Stimulated activated naive CD4-positive, alpha-beta T cell (primary cell): ENCODE measurements around the gene PRKCZ.

Experiments
- DNase-seq, 6 experiments: peaks; one replicate each; lab custom pipeline; 2025; lab: John Stamatoyannopoulos, UW

PRKCZ gene

GRCh38 chr1:2229911-2230731 is 179.9 kb downstream of the PRKCZ start:
- DNase-seq, result peak in 2 of 6 experiments; percentile 57 to 60

GRCh38 chr1:2230781-2231531 is 180.7 kb downstream of the PRKCZ start:
- peak; percentile 33 to 72 (median 52) for DNase-seq

DNA sequence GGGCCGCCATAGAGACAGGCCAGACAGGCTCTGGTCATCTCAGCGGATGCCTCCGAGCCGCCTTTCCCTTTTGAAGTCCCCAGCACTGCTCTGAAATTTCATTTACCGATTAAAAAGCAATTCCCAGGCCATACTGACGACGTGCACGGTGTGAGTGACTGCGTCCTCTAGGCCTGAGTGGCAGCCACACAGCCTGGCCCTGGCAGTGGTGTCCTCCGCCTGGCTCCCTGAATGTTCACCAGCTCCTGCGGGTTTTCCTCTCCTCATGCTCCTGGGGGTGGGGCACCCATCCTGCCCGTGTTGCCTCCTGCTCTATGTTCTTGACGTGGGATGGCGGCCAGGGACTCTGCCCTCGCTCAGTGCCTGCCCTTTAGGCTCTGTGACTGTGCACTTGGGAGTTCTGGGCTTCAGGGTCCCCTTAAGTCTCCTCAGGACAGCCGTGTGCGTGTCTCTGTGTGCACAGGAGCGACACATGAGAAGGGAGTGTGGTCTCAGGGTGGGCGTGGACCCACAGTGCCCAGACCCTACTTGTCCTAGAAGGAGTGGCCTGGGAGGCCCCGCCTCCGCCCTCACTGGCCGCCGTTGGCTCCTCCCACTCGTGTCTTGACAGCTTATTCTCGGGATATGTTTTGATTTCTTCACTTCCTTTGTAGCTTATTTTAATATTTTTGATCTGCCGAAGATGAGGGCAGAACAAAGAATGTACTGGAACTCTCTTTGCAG is 181.5 kb downstream of the PRKCZ start:
- DNase-seq, result peak; percentile 69 to 88 (median 77)

- DNase-seq, result peak in 2 of 6 experiments; percentile 58 to 59
Observed at GRCh38 chr1:2232255-2232915, 182.2 kb downstream of the PRKCZ start.

GRCh38 chr1:2232916-2233438 is 182.8 kb downstream of the PRKCZ start:
- DNase-seq, result peak in 3 of 6 experiments; percentile 18 to 56 (median 42)

DNA sequence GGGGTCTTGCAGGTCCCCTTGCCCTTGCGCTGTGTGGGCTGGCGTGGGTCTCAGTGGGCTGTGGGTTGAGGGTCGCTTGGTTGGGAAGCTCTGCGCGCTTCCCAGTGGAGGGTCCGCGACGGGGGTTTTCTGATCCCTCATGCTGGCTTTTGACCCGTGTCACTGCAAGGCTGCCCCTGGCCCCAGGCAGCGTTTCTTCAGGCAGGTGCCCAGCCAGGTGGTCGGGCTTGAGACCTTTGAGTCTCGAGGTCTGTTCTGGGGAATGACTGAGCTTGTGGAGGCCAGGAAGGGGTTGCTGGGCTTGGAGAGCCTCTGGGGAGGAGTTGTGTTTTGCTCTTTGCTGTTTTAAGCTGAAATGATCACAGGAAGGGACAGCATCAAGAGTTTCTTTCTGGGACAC is 183.3 kb downstream of the PRKCZ start:
- DNase-seq, result no peak

- DNase-seq, result peak; percentile 50 to 78 (median 62)
Observed at GRCh38 chr1:2233997-2234761, 184.0 kb downstream of the PRKCZ start.

DNA sequence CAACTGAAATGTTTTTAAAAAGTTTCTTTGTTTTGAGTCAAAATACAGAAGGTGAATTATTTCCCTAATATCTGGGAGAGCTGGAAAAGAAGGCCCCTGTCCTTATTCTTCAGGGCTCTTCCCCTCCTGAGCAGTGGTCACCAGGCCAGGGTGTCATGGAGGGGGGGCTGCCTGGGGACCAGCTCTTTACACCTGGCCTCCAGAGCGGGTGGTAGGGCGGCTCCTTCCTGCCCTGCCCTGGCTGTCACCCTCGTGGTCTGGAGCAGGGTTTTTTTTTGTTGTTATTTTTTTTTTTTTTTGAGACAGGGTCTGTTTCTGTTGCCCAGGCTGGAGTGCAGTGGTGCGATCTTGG is 184.5 kb downstream of the PRKCZ start:
- DNase-seq, result peak in 2 of 6 experiments; percentile 30 to 41
